HTR-8/SVneo (cell line): ENCODE results near the gene RAD18.

ENCODE experiments used
- DNase-seq: peaks from one replicate; pipeline ENCODE4 v3.0.0; 2011; ENCODE audit warnings: low spot score, mixed read lengths; ENCODE audit not compliant: insufficient read length
- FAIRE-seq: peaks from 2 replicates; lab custom pipeline; 2011; peaks lifted over from hg19 to GRCh38; lab: Jason Lieb, UNC

RAD18 gene

GRCh38 chr3:8841472-8841871 is 121.8 kb downstream of the RAD18 start:
- FAIRE-seq: no peak
- DNase-seq: no peak

GRCh38 chr3:8840556-8840955 is 122.7 kb downstream of the RAD18 start:
- DNase-seq (peak; percentile 57), FAIRE-seq (no peak)

- DNase-seq: no peak
Measured at GRCh38 chr3:8839607-8840325, 123.5 kb downstream of the RAD18 start.

GRCh38 chr3:8838765-8839423 is 124.4 kb downstream of the RAD18 start:
- no peak for DNase-seq
- FAIRE-seq: no peak

More at GRCh38 chr3:8839607-8840325, 123.5 kb downstream of the RAD18 start:
- no peak for FAIRE-seq

GRCh38 chr3:8838234-8838633 is 125.0 kb downstream of the RAD18 start:
- FAIRE-seq (no peak), DNase-seq (no peak)

- peak; percentile 75 for FAIRE-seq
- DNase-seq: peak; percentile 31
Measured at GRCh38 chr3:8837162-8837561, 126.1 kb downstream of the RAD18 start.

GRCh38 chr3:8836096-8836495 is 127.2 kb downstream of the RAD18 start:
- FAIRE-seq (no peak), DNase-seq (no peak)

GRCh38 chr3:8835385-8835784 is 127.9 kb downstream of the RAD18 start:
- DNase-seq (no peak), FAIRE-seq (no peak)

GRCh38 chr3:8834974-8835373 is 128.3 kb downstream of the RAD18 start:
- no peak for FAIRE-seq

GRCh38 chr3:8827641-8828040 is 135.6 kb downstream of the RAD18 start:
- no peak for FAIRE-seq
- DNase-seq: no peak

More at GRCh38 chr3:8834974-8835373, 128.3 kb downstream of the RAD18 start:
- no peak for DNase-seq
